PC-3 (cell line): Measurements from ENCODE around the gene USP14. TPM values are rescaled to one million over a fixed set of nuclear protein-coding genes. Genes with fewer than 3 reads are reported as not detected.
"Not testable (repeated sequence)": the region's sequence is repeated elsewhere in the genome, so short reads cannot be mapped to it uniquely, and the experiment has no call there.

Experiments used
- ATAC-seq: fragments of 200-7000 bp; cut with Tn5 transposase; 2 replicates; pipeline ENCODE4 v1.9.1; 2020; ENCODE audit warnings: mild to moderate bottlenecking, moderate library complexity
- Bru-seq: library from RNA; stranded (reverse); fragments of 400-500 nt; gene quantifications from one replicate; lab custom pipeline; 2021; lab: Mats Ljungman, UMichigan
- BruChase-seq, 2 experiments: library from RNA; stranded (reverse); fragments of 400-500 nt; gene quantifications; one replicate each; lab custom pipeline; 2021; lab: Mats Ljungman, UMichigan
- BruUV-seq: library from RNA; stranded (reverse); fragments of 400-500 nt; replicated peaks from 2 replicates; lab custom pipeline; 2021; lab: Mats Ljungman, UMichigan
- CTCF ChIA-PET: fragments of 300-600 bp; sonication (Branson Sonifier 250); formaldehyde crosslinking; loops from one replicate; lab custom pipeline; 2022; ENCODE audit warnings: antibody characterized with exemption; lab: Charles Lee
- POLR2A ChIA-PET: fragments of 300-600 bp; sonication (Branson Sonifier 250); formaldehyde crosslinking; loops from one replicate; lab custom pipeline; 2022; ENCODE audit warnings: antibody characterized with exemption; ENCODE audit not compliant: unreplicated experiment; lab: Charles Lee
- DNase-seq: peaks from one replicate; pipeline ENCODE4 v3.0.0-alpha.2; 2015
- H2AFZ ChIP-seq: fragments of 300-600 bp; sonication (generic); 2 replicates; pipeline ENCODE4 v1.6.0; 2016; ENCODE audit warnings: antibody characterized with exemption, low read length
- H3F3A ChIP-seq: fragments of 300-600 bp; sonication (generic); one replicate; pipeline ENCODE4 v1.6.0; 2017; ENCODE audit warnings: antibody characterized with exemption, low read length, control low read depth, mild to moderate bottlenecking; ENCODE audit not compliant: unreplicated experiment
- H3K27ac ChIP-seq: fragments of 300-600 bp; sonication (generic); 2 replicates; pipeline ENCODE4 v1.5.1; 2016; ENCODE audit warnings: mild to moderate bottlenecking, low read length
- H3K27me3 ChIP-seq: fragments of 300-600 bp; sonication (generic); 2 replicates; pipeline ENCODE4 v1.6.1; 2016; ENCODE audit warnings: low read length, mixed read lengths
- H3K36me3 ChIP-seq: fragments of 300-600 bp; sonication (generic); 2 replicates; pipeline ENCODE4 v1.6.1; 2016; ENCODE audit warnings: low read depth, mixed run types, low read length, mixed read lengths
- H3K4me1 ChIP-seq: fragments of 300-600 bp; sonication (generic); 2 replicates; pipeline ENCODE4 v1.5.1; 2016; ENCODE audit warnings: low read length; ENCODE audit not compliant: insufficient read depth
- H3K4me2 ChIP-seq: fragments of 300-600 bp; sonication (generic); 2 replicates; pipeline ENCODE4 v1.6.0; 2016; ENCODE audit warnings: low read length
- H3K4me3 ChIP-seq: fragments of 300-600 bp; sonication (generic); 2 replicates; pipeline ENCODE4 v1.5.1; 2016; ENCODE audit warnings: mild to moderate bottlenecking, low read length, mixed read lengths
- H3K79me2 ChIP-seq: fragments of 300-600 bp; sonication (generic); 2 replicates; pipeline ENCODE4 v1.6.1; 2017; ENCODE audit warnings: low read length, mixed read lengths
- H3K9ac ChIP-seq: fragments of 300-600 bp; sonication (generic); 2 replicates; pipeline ENCODE4 v1.6.0; 2016; ENCODE audit warnings: mild to moderate bottlenecking, low read length
- H3K9me2 ChIP-seq: fragments of 300-600 bp; sonication (generic); replicated peaks from 2 replicates; pipeline ENCODE4 v1.6.1; 2016; ENCODE audit warnings: mixed run types, low read length, mixed read lengths
- H3K9me3 ChIP-seq: fragments of 300-600 bp; sonication (generic); 2 replicates; pipeline ENCODE4 v1.6.1; 2016; ENCODE audit warnings: low read length, mixed read lengths
- H4K20me1 ChIP-seq: fragments of 300-600 bp; sonication (generic); 2 replicates; pipeline ENCODE4 v1.6.1; 2016; ENCODE audit warnings: low read length, mixed read lengths
- EZH2 ChIP-seq: fragments of 300-600 bp; sonication (generic); IDR thresholded peaks from one replicate; pipeline ENCODE4 v1.6.1; 2017; ENCODE audit warnings: antibody characterized with exemption, mild to moderate bottlenecking, low read length; ENCODE audit not compliant: unreplicated experiment
- EZH2phosphoT487 ChIP-seq: fragments of 300-600 bp; sonication (generic); IDR thresholded peaks from 2 replicates; pipeline ENCODE4 v1.6.1; 2018; ENCODE audit warnings: mild to moderate bottlenecking, antibody characterized with exemption, low read length, borderline replicate concordance
- intact Hi-C: fragments of 100-400 bp; cut with micrococcal nuclease; formaldehyde crosslinking; loops from 2 replicates; pipeline ENCODE4 v1.9.0; 2023
- long read RNA-seq: library from polyadenylated mRNA; unstranded; transcript quantifications from one replicate; pipeline ENCODE4 v2.0.0, GENCODE V29; 2021; ENCODE audit not compliant: unreplicated experiment
- total RNA-seq: library from RNA; depleted of rRNA; stranded (reverse); fragments of >200 nt; gene quantifications from 2 replicates; pipeline ENCODE4 v1.2.3, GENCODE V29; 2014; rRNA removed
- TF ChIP-seq, protein P1 (sequence below): fragments of 300-600 bp; sonication (generic); conservative IDR thresholded peaks from 2 replicates; pipeline ENCODE4 v1.5.1; 2017; ENCODE audit warnings: antibody characterized with exemption, low read depth, mild to moderate bottlenecking, low read length

USP14 gene
- total RNA-seq (30.7 and 31.9 TPM in 2 replicates), Bru-seq, nascent RNA (percentile 94 among the genes with signal in this experiment), BruChase-seq, experiment 1, labeled RNA remaining after a 6-hour chase (percentile 90 among the genes with signal in this experiment), BruChase-seq, experiment 2, labeled RNA remaining after a 2-hour chase (percentile 93 among the genes with signal in this experiment)
- long read RNA-seq, full-length matches to known transcripts, result 268 of 306 reads
- long read RNA-seq, partial matches to known transcripts, result 9 of 306 reads
- long read RNA-seq, other reads (novel, unspliced or antisense), result 29 of 306 reads

DNA sequence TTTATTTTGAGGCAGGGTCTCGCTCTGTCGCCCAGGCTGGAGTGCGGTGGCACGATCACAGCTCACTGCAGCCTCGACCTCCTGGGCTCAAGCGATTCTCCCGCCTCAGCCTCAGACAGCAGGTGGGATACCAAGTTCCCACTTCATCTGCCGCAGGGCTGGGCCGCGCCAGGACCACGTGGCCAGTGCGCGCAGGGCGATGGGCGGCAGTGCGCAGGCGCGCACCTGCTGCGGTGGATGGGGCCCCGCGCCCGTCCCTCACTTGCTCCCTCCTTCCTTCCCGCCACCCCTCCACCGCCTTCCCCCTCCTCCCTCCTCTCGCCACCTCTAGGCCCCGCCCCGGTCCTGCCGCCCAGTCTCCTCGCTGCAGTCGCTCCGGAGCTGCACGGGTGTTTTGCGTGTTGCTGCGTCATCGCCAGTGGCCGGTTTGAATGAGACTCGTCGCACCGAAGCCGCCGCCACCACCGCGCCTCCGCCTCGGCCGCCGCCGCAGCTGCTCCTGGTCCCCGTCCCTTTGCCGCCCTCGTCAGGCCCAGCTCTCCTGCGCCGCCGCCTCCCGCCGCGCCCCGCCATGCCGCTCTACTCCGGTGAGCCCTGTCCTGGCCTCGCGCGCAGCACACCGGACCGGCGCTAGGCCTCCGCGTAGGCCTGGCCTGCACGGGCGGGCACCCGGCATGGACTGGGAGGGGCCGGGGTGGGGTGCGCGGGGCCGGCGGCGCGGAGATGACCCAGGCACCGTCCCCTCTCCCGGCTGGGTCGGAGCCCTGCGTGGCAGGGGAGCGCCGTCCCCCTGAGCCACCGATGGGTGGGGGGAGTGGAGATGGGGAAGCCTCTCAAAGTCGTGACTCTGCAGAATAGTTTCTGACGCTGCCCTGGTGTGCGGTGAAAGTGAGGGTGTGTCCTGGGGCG is at the start of gene USP14:
Gene USP14 (plus strand): TSS at position 430 of the 909 bp plus-strand sequence. CDS start 142 bp downstream, at position 572.
- intact Hi-C loops, result loop anchor here (2.0 to 5.0 kb wide), 2 partner anchors 46 to 110 kb away; partner anchors contain the start of gene THOC1
- POLR2A ChIA-PET, result interaction anchor here (0.7 to 1.0 kb wide), 2 partner anchors 27 to 40 kb away, joined by 3 read pairs; no protein-coding TSS in a partner anchor
- Histone ChIP-seq H4K20me1 (peaks cover 36% of the 10 kb centered on the region), H3F3A (no peaks in the 10 kb centered on the region), H3K27me3 (no peaks in the 10 kb centered on the region), H3K4me1 (peaks cover 28% of the 10 kb centered on the region), H3K36me3 (peaks cover 6% of the 10 kb centered on the region; the same call in 1 of the 2 replicates), H3K9ac (peak within 1 kb of the TSS; percentile 94), H2AFZ (peak within 1 kb of the TSS; percentile 92), H3K27ac (peak within 1 kb of the TSS; percentile 59), H3K79me2 (peaks cover 51% of the 10 kb centered on the region), H3K9me3 (no peaks in the 10 kb centered on the region), H3K4me2 (peak within 1 kb of the TSS; percentile 89), H3K9me2 (no peaks in the 10 kb centered on the region), H3K4me3 (peak within 1 kb of the TSS; percentile 99)
- DNase-seq, result peak; percentile 95
- CTCF ChIA-PET, result no interaction called here
- TF ChIP-seq, protein P1, sequence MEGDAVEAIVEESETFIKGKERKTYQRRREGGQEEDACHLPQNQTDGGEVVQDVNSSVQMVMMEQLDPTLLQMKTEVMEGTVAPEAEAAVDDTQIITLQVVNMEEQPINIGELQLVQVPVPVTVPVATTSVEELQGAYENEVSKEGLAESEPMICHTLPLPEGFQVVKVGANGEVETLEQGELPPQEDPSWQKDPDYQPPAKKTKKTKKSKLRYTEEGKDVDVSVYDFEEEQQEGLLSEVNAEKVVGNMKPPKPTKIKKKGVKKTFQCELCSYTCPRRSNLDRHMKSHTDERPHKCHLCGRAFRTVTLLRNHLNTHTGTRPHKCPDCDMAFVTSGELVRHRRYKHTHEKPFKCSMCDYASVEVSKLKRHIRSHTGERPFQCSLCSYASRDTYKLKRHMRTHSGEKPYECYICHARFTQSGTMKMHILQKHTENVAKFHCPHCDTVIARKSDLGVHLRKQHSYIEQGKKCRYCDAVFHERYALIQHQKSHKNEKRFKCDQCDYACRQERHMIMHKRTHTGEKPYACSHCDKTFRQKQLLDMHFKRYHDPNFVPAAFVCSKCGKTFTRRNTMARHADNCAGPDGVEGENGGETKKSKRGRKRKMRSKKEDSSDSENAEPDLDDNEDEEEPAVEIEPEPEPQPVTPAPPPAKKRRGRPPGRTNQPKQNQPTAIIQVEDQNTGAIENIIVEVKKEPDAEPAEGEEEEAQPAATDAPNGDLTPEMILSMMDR, result no peak
- no peak for TF ChIP-seq EZH2phosphoT487
- TF ChIP-seq EZH2, result no peak
- ATAC-seq, result peak; percentile 89
- BruUV-seq, result no TSS peak

DNA sequence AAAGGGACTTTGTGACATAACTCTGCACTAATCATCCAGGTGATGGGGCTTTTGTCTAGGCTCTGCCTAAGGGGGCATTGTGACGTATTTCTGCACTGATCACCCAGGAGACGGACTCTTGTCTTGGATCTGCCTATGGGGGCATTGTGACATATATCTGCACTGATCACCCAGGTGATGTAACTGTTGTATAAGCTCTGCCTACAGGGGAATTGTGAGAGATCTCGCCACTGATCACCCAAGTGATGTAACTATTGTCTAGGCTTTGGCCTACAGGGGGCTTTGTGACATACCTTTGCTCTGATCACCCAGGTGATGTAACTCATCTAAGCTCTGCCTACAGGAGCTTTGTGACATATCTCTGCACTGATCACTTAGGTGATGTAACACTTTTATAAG is 49.7 kb upstream of the USP14 start:
- H3K79me2 ChIP-seq, H3K4me2 ChIP-seq, DNase-seq, H3K9me2 ChIP-seq, H2AFZ ChIP-seq, H3K27me3 ChIP-seq, H3K9ac ChIP-seq, BruUV-seq, CTCF ChIA-PET, H3F3A ChIP-seq, intact Hi-C loops, H4K20me1 ChIP-seq, ATAC-seq, H3K36me3 ChIP-seq, H3K9me3 ChIP-seq, H3K4me3 ChIP-seq, POLR2A ChIA-PET, H3K27ac ChIP-seq, H3K4me1 ChIP-seq: not testable (repeated sequence)

DNA sequence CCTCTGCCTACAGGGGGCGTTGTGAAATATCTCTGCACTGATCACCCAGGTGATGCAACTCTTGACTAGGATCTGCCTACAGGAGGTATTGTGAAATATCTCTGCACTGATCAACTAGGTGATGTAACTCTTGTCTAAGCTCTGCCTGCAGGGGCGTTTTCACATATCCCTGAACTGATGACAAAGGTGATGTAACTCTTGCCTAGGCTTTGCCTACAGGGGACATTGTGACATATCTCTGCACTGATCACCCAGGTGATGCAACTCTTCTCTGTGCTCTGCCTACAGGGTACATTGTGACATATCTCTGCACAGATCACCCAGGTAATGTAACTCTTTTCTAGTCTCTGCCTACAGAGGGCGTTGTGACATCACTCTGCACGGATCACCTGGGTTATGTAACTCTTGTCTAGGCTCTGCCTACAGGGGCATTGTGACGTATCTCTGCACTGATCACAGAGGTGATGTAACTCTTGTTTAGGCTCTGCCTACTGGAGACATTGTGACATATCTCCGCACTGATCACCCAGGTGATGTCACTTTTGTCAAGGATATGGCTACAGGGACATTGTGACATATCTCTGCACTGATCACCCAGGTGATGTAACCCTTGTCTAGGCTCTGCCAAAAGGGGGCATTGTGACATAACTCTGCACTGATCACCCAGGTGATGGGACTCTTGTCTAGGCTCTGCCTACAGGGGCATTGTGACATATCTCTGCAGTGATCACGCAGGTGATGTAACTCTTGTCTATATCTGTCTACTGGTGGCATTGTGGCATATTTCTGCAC is 49.0 kb upstream of the USP14 start:
- H3K9me2 ChIP-seq, POLR2A ChIA-PET, ATAC-seq, H2AFZ ChIP-seq, H3K9ac ChIP-seq, H3K9me3 ChIP-seq, H3K4me3 ChIP-seq, BruUV-seq, H3K27ac ChIP-seq, H3K4me1 ChIP-seq, intact Hi-C loops, H3K79me2 ChIP-seq, H3K27me3 ChIP-seq, H3F3A ChIP-seq, CTCF ChIA-PET, H4K20me1 ChIP-seq, H3K36me3 ChIP-seq, H3K4me2 ChIP-seq: not testable (repeated sequence)
- DNase-seq, result peak; percentile 42

DNA sequence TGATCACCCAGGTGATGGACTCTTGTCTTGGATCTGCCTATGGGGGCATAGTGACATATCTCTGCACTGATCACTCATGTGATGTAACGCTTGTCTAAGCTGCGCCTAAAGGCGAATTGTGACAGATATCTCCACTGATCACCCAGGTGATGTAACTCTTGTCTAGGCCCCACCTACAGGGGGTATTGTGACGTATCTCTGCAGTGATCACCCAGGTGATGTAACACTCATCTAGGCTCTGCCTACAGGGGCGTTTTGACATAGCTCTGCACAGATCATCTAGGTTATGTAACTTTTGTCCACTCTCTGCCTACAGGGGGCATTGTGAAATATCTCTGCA is 48.5 kb upstream of the USP14 start:
- BruUV-seq, H3K4me1 ChIP-seq, POLR2A ChIA-PET, H3K9me2 ChIP-seq, H3K9ac ChIP-seq, H3K79me2 ChIP-seq, H3K27ac ChIP-seq, H3K4me3 ChIP-seq, H3K4me2 ChIP-seq, H2AFZ ChIP-seq, H3K27me3 ChIP-seq, H4K20me1 ChIP-seq, H3K36me3 ChIP-seq, CTCF ChIA-PET, H3F3A ChIP-seq, H3K9me3 ChIP-seq, ATAC-seq, DNase-seq: not testable (repeated sequence)
- intact Hi-C loops, result loop anchor here (5.0 kb wide), 2 partner anchors 47 to 157 kb away; partner anchors contain the start of genes THOC1 and USP14
